Endothelial cell (in vitro differentiated cells): ENCODE results near the gene KIF23. TPM values are rescaled to one million over a fixed set of nuclear protein-coding genes. Genes with fewer than 3 reads are reported as not detected.

ENCODE experiments used
- DNase-seq: peaks from one replicate; pipeline ENCODE4 v3.0.0; 2021; ENCODE audit warnings: low spot score
- H3K27ac Mint-ChIP-seq: one replicate; pipeline ENCODE4 v1.8.0; 2021; ENCODE audit warnings: mixed read lengths, inconsistent platforms; ENCODE audit not compliant: unreplicated experiment
- H3K27me3 Mint-ChIP-seq: one replicate; pipeline ENCODE4 v1.8.0; 2021; ENCODE audit warnings: mild to moderate bottlenecking, moderate library complexity, mixed read lengths, inconsistent platforms; ENCODE audit not compliant: unreplicated experiment
- H3K36me3 Mint-ChIP-seq: one replicate; pipeline ENCODE4 v1.8.0; 2021; ENCODE audit warnings: mild to moderate bottlenecking, low read depth, mixed read lengths, inconsistent platforms; ENCODE audit not compliant: unreplicated experiment
- H3K4me1 Mint-ChIP-seq: one replicate; pipeline ENCODE4 v1.8.0; 2021; ENCODE audit warnings: mild to moderate bottlenecking, mixed read lengths, inconsistent platforms; ENCODE audit not compliant: unreplicated experiment
- H3K4me3 Mint-ChIP-seq: one replicate; pipeline ENCODE4 v1.8.0; 2021; ENCODE audit warnings: mild to moderate bottlenecking, mixed read lengths, inconsistent platforms; ENCODE audit not compliant: unreplicated experiment
- H3K9me3 Mint-ChIP-seq: one replicate; pipeline ENCODE4 v1.8.0; 2021; ENCODE audit warnings: mixed read lengths, inconsistent platforms; ENCODE audit not compliant: unreplicated experiment
- total RNA-seq: library from RNA; stranded (reverse); fragmentation: NEBNext Ultra II Directional; extraction: Animal tissue kit (Norgen Biotek cat#: 25700); gene quantifications from one replicate; pipeline ENCODE4 v1.2.1, GENCODE V29; 2021; ENCODE audit not compliant: unreplicated experiment
- TF ChIP-seq, protein P1 (sequence below): fragments of 200-600 bp; sonication (generic); IDR thresholded peaks from one replicate; pipeline ENCODE4 v1.5.0; 2021; ENCODE audit warnings: antibody characterized with exemption; ENCODE audit not compliant: unreplicated experiment

Gene KIF23
- total RNA-seq, 1 donor from 2014 or later = 9.5 TPM

DNA sequence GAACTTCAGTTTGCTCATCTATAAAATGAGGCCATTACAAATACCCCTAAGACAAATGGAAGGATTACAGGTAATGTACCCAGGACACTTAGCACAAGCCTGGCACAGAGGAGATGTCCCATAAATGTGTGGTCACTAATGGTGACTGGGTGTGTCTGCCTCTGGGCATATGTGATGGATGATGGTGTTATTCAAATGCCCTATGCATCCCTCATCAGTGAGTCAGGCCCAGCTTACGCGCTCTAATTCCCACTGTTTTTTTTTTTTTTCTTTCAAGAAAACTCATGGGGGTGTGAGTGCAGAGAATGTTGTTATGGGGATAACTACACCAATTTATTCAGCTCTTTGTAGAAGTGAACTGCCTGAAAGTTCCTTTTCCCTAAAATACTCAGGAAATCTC is 23.6 kb upstream of the KIF23 start:
- H3K27me3 Mint-ChIP-seq = peaks cover 4% of the 10 kb centered on the region
- H3K9me3 Mint-ChIP-seq = no peaks in the 10 kb centered on the region
- no peak for DNase-seq
- H3K4me3 Mint-ChIP-seq = no peak overlapping the region
- no peaks in the 10 kb centered on the region for H3K4me1 Mint-ChIP-seq
- H3K27ac Mint-ChIP-seq = no peak overlapping the region
- TF ChIP-seq, protein P1, sequence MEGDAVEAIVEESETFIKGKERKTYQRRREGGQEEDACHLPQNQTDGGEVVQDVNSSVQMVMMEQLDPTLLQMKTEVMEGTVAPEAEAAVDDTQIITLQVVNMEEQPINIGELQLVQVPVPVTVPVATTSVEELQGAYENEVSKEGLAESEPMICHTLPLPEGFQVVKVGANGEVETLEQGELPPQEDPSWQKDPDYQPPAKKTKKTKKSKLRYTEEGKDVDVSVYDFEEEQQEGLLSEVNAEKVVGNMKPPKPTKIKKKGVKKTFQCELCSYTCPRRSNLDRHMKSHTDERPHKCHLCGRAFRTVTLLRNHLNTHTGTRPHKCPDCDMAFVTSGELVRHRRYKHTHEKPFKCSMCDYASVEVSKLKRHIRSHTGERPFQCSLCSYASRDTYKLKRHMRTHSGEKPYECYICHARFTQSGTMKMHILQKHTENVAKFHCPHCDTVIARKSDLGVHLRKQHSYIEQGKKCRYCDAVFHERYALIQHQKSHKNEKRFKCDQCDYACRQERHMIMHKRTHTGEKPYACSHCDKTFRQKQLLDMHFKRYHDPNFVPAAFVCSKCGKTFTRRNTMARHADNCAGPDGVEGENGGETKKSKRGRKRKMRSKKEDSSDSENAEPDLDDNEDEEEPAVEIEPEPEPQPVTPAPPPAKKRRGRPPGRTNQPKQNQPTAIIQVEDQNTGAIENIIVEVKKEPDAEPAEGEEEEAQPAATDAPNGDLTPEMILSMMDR = no peak
- peaks cover 5% of the 10 kb centered on the region for H3K36me3 Mint-ChIP-seq

DNA sequence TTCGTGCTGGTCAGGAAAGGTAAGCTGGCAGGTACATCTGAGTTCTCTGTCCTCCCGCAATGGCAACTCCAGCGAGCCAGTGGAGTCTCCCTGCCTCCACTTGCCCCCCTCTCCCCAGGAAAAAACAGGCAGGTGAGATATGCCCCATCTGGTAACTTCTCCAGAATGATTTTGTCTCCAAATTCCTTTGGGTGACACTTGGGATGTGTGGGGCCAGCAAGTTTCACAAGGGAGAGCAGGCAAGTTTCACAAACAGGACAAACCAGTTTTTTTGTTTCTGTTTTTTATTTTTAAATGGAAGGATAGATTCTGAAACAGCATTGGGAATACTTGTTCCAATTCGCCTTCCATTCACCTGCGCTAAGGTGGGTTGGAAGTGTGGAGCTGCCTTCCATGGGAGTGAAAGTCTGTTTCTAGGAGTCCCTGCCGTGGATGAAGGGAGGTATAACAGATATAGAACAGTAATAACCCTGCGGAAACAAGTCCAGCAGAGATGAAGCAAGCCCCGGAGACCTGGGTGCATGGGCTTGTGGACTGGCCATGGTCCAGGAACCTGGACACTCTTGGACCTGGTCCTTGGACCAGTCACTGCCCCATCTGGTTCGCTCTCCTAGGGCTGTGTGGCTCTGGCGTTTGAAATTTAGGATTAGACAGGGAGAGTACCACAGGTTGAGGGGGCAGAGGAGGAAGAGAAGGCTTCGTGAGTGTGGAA is 22.9 kb upstream of the KIF23 start:
- no peaks in the 10 kb centered on the region for H3K4me1 Mint-ChIP-seq
- no peak for DNase-seq
- H3K27ac Mint-ChIP-seq = no peak overlapping the region
- no peak overlapping the region for H3K4me3 Mint-ChIP-seq
- TF ChIP-seq, protein P1 = no peak
- peaks cover 4% of the 10 kb centered on the region for H3K27me3 Mint-ChIP-seq
- peaks cover 5% of the 10 kb centered on the region for H3K36me3 Mint-ChIP-seq
- no peaks in the 10 kb centered on the region for H3K9me3 Mint-ChIP-seq

DNA sequence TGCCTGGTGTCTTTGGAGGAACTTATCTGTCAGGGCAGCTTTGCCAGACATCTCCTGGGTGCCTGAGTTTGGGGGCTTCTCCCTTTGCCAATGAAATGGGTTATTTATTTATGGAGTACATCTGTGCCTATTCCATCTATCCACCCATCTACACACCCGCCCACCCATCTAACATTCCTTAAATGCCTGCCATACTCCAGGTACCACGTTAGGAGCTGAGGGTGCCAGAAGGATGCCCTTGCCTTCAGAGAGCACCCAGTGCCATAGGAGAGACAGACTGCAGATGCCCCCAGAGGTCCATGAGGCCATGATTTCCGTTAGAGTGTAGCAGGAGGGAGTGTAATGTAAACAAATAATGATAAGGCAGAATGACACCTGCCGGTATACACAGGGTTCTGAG is 21.8 kb upstream of the KIF23 start:
- Mint-ChIP-seq H3K9me3 (no peaks in the 10 kb centered on the region), H3K27ac (no peak overlapping the region), H3K4me3 (no peak overlapping the region), H3K27me3 (peaks cover 4% of the 10 kb centered on the region), H3K36me3 (peaks cover 5% of the 10 kb centered on the region), H3K4me1 (no peaks in the 10 kb centered on the region)
- TF ChIP-seq, protein P1 = no peak
- no peak for DNase-seq

DNA sequence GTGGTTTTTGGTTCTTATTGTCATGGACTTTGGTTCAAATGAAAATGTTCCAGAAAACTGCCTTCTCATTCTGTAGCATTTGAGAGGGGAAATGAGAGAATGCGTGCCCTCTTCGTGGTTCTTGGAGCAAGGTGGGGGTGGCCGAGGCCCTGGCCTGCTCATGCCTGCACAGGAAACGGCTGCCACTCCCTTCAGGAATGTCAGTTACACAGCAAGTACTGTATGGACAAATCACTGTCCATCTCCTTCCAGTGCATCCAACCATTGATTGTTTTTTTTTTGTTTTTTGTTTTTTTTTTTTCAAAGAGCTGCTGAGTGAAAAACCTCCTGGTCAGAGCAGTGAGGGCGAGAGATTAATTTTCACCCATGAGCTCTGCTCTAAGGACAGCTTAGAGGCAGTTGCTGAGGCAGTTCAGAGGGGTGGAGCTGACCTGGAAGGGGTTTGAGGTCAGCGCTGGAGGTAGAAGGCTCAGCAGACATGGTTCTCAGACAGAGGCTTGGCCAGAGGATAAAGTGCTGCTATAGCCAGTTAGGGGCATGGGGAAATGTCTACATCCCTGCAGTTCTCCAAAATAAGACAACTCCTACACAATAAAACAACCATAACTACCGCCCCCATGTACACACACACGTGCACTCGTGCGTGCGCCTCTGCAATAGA is 20.2 kb upstream of the KIF23 start:
- TF ChIP-seq, protein P1 = no peak
- Mint-ChIP-seq H3K4me1 (no peaks in the 10 kb centered on the region), H3K27me3 (peaks cover 5% of the 10 kb centered on the region), H3K9me3 (no peaks in the 10 kb centered on the region), H3K36me3 (peaks cover 4% of the 10 kb centered on the region), H3K4me3 (no peak overlapping the region), H3K27ac (no peak overlapping the region)
- DNase-seq = no peak
